ENCODE measurements around the gene TSPAN3. TPM values are rescaled to one million over a fixed set of nuclear protein-coding genes. Genes with fewer than 3 reads are reported as not detected.
A peak's percentile ranks its signal among the peaks of the same experiment; 100 is the strongest.

The TSPAN3 gene
- total and polyA plus RNA-seq, 12 donors, result 52.2 to 159 (median 98.7) TPM

DNA sequence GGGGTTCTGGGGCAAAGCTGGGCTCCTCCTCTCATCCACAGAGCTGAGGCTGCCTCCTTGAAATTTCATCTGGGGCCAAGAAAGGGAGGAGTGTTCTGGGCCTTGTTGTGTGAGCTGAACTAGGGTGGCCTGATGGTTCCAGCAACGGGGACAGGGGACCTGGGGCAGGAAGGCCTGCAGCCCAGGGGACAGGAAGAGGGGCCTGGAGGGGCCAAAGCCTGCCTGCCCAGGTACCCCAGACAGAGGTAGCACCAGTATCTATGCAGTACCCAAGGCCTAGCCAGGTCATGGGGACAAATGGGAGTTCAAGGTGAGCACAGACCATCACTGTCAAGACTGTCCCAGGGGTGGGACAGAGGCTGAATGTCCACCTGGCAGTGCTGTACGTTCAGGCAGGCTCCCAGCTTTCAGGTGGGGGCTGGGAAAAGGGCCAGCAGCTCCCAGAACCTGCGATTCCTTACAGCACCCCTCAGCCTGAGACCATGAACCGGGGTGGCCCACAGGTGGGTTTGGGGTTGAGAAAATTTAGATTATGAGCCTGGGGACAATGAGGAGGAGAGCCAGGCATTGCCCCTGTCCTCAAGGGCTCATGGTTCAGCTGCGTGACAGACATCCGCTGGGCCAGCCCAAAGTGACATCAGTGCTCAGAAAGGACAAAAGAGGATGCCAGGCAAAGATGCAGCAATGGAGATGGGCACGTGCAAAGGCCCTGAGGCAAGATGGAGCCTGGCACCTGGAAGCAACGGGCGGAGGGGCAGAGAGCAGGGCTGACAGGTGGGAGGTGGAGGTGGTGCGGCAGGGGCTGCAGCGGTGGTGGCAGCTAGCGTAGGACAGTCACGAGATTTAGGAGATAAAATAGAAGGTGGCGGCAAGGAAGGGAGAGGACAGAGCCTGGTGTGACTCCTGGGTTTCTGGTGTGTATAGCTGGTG lies 48.0 kb downstream of the TSPAN3 start:
- Histone ChIP-seq H3K27me3 (no peaks in the 10 kb centered on the region), H3K9me3 (no peaks in the 10 kb centered on the region), H3K36me3 (peaks cover 0 to 40% (median 0%) of the 10 kb centered on the region in 9 donors), H3K4me1 (peaks cover 0 to 49% (median 9%) of the 10 kb centered on the region in 9 donors), H3K27ac (peak overlapping the region in 1 of 10 donors; percentile 80), H3K4me3 (no peak overlapping the region)
- intact Hi-C loops (cut with DNase I), result loop anchor here in 6 of 10 donors (5.0 to 10.0 kb wide), 5 partner anchors 48 to 524 kb away; no protein-coding TSS in a partner anchor
- WGBS, 2 donors, result 89 to 94% methylated on average over 14 of the region's 14 CpGs
- TF ChIP-seq, protein P1, sequence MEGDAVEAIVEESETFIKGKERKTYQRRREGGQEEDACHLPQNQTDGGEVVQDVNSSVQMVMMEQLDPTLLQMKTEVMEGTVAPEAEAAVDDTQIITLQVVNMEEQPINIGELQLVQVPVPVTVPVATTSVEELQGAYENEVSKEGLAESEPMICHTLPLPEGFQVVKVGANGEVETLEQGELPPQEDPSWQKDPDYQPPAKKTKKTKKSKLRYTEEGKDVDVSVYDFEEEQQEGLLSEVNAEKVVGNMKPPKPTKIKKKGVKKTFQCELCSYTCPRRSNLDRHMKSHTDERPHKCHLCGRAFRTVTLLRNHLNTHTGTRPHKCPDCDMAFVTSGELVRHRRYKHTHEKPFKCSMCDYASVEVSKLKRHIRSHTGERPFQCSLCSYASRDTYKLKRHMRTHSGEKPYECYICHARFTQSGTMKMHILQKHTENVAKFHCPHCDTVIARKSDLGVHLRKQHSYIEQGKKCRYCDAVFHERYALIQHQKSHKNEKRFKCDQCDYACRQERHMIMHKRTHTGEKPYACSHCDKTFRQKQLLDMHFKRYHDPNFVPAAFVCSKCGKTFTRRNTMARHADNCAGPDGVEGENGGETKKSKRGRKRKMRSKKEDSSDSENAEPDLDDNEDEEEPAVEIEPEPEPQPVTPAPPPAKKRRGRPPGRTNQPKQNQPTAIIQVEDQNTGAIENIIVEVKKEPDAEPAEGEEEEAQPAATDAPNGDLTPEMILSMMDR (IDR thresholded peaks at IDR 0.05), result no peak
- no peak for DNase-seq
- no peak for ATAC-seq

DNA sequence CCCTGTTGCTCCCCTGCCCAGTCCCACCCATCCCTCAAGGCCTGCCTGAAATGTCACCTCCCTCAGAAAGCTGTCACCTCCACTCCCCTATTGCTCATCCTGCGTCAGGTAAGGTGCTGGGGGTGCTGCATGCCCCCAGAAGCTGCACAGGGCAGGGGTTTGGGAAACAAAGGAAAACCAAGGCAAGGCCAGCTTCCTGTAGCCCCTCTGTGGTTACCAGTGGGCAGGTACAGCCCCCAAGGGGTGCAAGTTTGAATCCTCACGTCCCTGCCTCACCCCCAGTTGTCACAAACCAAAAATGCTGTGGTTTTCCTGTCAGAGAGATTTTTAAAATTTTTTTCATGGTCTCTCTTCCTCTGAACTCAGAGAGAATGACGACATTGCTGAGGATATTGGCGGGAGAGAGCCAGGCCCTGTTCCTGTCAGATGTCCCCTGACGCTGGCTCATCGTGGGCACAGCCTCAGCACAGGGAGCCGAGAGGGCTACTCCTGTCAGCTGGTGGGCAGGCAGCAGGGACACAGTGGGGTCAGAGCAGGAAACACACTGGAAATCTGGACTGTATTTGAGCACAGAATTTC lies 49.0 kb downstream of the TSPAN3 start:
- intact Hi-C loops (cut with DNase I), result loop anchor here in 6 of 10 donors (5.0 to 10.0 kb wide), 5 partner anchors 47 to 525 kb away; no protein-coding TSS in a partner anchor
- TF ChIP-seq, protein P1 (IDR thresholded peaks at IDR 0.05), result no peak
- ATAC-seq (peak in 4 of 8 donors; percentile 13 to 75 (median 46)), DNase-seq (no peak)
- H3K27me3 ChIP-seq, result no peaks in the 10 kb centered on the region
- 51 to 62% methylated on average over 7 of the region's 7 CpGs for WGBS, 2 donors
- H3K4me3 ChIP-seq, result no peak overlapping the region
- peak overlapping the region in 2 of 10 donors; percentile 54 to 80 for H3K27ac ChIP-seq
- peaks cover 0 to 56% (median 9%) of the 10 kb centered on the region in 9 donors for H3K4me1 ChIP-seq
- H3K36me3 ChIP-seq, result peaks cover 0 to 30% (median 0%) of the 10 kb centered on the region in 9 donors
- H3K9me3 ChIP-seq, result no peaks in the 10 kb centered on the region

DNA sequence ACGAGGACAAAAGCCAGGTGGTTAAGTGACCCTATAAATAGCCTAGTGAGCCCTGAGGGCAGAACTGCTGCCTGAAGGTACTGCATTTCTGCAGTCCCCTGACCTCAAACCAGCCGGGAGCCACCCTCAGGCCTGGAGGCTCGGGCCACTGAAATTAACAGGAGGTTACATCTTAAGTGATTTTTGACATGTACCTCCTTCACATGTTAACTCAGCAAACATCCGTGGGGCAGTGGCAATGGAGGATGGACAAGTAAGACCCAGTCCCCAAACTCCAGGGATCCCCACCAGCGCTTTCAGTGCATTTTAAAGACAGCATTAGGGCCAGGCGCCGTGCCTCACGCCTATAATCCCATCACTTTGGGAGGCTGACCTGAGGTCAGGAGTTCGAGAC lies 49.8 kb downstream of the TSPAN3 start:
- H3K27ac ChIP-seq, result peak overlapping the region in 2 of 10 donors; percentile 31 to 80
- peaks cover 0 to 27% (median 0%) of the 10 kb centered on the region in 9 donors for H3K36me3 ChIP-seq
- intact Hi-C loops (cut with DNase I), result loop anchor here in 6 of 10 donors (5.0 to 10.0 kb wide), 5 partner anchors 46 to 526 kb away; no protein-coding TSS in a partner anchor
- H3K27me3 ChIP-seq, result no peaks in the 10 kb centered on the region
- DNase-seq (peak in 1 of 2 donors; percentile 45), ATAC-seq (peak in 7 of 8 donors; percentile 28 to 72 (median 50))
- H3K9me3 ChIP-seq, result no peaks in the 10 kb centered on the region
- H3K4me1 ChIP-seq, result peaks cover 0 to 62% (median 9%) of the 10 kb centered on the region in 9 donors
- 76% methylated on average over 9 of the region's 9 CpGs for WGBS, 2 donors
- H3K4me3 ChIP-seq, result no peak overlapping the region
- TF ChIP-seq, protein P1 (IDR thresholded peaks at IDR 0.05), result no peak

All from heart right ventricle (tissue), 16 donors.